Activated CD4-positive, CD25-positive, alpha-beta regulatory T cell treated with anti-CD3 and anti-CD28 coated beads, Interleukin-2, amount 50 U/mL, for 16 hours (primary cell): ENCODE measurements around the gene POLR2F.

ENCODE experiments used
- DNase-seq: peaks from one replicate; pipeline ENCODE4 v3.0.0-alpha.2; 2020; ENCODE audit warnings: low read depth, low spot score

POLR2F gene

DNA sequence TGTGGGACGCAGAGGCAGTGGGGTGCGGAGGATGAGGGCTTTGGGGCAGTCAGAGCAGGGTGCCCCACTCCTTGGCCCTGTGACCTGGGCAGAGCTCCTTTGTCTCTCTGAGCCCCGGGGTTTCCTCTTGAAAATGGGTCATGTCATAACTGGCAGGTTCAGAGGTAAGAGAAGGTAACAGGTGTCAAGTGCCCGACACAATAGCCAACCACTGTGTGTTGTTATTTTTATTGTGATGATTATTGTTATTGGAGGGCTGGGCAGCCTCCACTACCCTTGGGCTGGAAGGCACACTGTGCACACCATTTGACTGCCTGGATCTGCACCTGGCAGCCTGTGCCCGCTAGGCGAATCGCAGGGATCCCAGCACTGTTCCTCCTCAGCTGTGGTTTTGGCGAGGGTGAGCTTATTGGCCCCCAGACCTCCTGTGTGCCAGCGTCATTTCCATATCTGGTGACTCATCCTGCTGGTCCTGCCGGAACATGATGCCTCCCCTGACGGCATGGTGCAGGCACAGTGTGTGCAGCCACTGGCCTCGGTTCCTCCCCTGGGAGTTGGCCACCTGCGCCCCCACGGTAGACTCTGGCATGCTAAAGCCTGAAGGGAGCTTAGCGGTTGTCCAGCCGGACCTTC lies 46.3 kb downstream of the POLR2F start:
- DNase-seq = no peak

DNA sequence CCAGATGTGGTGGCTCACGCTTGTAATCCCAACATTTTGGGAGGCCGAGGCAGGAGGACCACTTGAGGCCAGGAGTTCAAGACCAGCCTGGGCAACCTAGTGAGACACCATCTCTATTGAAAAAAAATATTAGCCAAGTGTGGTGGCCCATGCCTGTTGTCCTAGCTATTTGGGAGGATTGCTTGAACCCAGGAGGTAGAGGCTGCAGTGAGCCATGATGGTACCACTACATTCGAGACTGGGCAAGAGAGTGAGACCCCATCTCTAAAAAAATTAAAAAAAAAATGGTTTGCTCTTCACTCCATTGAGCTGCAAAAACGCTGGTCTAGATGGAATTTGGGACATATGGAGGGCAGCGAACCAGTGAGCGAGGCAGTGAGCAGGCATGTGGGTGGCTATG lies 52.4 kb downstream of the POLR2F start:
- no peak for DNase-seq

DNA sequence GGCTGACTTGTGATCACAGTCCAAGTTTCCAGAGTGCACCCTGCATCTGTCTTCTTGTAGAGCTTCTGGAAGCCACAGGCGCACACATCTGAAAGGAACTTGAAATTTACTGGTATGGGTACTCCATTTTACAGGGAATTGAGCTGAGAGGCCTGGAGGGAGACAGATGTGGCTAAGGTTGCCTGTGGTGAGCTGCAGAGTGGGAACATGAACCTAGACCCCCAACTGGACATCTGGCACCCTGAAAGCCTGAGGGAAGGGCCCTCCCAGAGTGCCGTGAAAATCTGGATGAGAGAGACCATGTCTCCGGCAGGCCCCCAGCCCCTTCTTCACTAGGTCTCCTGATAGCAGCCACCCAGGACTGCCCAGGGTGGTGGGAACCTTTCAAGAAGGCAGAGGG lies 53.4 kb downstream of the POLR2F start:
- no peak for DNase-seq

DNA sequence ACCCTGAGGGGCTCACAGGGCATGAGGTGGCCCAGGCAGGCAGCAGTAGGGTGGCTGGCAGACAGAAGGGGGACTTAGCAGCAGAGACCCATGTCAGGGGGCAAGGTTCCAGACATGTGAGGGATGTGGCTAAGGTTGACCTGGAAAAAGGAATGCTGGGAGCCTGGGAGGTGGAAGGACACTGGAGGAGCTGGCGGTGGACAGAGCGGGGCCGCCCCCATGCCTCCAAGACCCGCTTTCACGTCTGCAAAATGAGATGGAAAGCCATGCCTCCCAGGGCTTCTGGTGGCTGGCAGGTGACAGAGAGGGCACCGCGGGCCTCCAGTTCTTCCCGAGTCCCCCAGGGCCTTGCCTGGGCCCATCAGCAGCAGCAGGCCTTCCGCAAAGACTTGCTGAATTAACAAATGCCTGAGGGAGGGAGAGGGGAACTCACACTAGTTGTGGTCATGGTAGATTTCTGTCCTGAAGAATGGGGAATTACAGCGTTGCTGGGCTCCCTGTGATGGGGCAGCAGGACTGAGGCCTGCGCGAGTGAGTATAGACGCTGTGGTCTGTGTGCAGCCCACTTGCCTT lies 53.9 kb downstream of the POLR2F start:
- DNase-seq = no peak

DNA sequence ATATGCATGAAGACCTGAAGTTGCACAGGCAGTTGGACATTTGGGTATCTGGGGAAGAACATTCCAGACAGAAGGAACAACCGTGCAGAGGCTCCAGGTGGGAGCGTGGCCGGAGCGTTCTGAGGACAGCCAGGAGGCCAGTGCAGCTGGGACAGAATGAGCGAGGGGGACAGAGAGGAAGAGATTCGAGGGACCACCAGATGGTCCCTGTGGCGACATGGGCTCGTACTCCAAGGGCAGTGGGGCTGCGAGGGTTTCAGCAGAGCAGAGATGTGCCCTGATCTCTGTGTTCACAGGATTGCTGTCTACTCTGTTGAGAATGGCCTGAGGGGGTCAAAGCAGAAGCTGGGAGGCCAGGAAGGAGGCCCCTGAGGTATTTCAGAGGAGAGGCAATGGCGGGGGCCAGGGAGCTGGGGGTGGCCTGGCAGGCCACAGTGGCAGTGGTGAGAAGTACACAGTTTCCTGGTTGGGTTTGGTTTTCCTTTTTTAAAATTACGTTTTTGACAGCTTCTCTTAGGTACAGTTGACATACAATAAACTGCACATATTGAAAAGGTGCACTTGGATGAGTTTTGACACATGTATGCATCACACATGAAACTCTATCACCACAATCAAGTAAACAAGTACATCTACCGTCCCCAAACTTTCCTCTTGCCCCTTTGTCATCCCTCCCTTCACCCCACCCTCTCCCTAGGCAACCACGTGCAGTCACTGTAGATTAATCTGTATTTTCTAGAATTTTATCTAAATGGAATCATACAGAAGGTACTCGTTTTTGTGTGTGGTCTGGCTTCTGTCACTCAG lies 55.7 kb downstream of the POLR2F start:
- no peak for DNase-seq

DNA sequence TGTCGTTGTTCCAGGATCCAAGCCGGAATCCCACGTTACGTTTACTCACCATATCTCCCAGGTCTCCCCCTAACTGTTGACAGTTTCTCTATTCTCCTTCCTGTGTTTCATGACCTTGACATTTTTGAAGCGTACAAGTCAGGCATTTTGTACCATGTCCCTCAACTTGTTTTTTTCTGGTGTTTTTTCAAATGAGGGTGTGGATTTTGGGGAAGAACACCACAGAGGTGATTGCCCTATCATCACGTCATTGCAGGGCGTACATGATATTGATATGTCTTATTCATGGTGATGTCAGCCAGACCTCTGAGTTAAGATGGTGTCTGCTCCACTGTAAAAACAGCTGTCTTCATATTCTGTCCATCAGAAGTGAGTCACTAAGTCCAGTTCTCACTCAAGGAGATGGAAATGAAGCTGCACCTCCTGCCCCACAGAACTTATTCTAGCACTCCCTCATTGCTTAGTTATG lies 59.1 kb downstream of the POLR2F start:
- no peak for DNase-seq

DNA sequence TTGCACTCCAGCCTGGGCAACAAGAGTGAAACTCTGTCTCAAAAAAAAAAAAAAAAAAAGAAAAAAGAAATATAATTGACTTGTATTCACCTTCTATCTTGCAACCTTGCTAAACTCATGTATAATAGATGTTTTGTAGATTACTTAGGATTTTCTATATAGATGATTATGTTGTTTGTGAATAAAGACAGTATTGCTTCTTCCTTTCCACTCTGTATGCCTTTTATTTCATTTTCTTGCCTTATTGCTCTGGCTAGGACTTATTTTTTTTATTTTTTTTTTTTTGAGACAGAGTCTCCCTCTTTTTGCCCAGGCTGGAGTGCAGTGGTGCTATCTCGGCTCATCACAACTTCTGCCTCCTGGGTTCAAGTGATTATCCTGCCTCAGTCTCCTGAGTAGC lies 60.6 kb downstream of the POLR2F start:
- no peak for DNase-seq

DNA sequence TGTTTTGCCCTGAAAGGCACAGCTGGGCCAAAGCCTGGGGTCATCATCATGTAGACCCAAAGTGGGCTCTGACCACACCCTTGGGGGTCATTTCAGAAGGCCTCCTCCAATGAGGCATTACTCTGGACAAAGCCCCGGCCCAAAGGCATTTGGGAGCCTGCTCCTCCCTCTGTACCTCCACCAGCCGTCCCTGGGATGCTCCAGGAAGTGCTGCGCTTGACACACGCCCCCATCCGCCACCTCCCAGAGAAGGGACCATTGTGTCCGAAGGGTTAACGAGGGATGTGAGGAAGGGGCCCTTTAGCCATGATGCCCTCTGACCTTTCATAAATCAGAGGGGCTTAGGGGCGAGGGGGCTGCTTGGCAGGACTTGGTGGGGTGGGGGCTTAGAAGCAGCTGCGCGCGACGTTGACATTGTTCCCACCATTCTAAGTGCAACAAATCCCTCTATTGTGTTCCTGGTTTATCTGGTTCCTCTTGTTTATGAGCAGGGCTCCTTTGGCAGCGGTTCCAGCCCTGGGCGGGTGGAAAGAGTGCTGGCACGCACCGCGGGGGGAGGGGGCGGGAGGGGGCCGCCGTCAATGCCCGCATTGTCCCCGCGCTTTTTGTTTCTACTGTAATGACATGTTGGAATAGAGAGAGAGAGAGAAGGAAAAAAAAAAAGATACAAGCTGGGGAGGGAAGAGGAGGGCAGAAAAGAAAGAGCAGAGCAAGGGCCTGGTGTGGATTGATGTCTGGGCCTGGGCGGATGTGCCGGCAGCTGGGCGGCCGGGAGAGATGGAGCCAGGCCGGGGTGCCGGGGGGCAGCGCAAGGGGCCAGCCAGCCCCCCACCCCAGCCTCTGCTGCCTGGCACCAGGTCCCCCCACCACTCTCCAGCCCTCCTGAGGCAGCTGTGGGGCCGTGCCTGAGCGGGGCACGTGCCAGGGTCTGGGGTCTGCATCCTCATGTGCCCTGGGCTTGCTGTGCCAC lies 63.0 kb downstream of the POLR2F start:
- no peak for DNase-seq

DNA sequence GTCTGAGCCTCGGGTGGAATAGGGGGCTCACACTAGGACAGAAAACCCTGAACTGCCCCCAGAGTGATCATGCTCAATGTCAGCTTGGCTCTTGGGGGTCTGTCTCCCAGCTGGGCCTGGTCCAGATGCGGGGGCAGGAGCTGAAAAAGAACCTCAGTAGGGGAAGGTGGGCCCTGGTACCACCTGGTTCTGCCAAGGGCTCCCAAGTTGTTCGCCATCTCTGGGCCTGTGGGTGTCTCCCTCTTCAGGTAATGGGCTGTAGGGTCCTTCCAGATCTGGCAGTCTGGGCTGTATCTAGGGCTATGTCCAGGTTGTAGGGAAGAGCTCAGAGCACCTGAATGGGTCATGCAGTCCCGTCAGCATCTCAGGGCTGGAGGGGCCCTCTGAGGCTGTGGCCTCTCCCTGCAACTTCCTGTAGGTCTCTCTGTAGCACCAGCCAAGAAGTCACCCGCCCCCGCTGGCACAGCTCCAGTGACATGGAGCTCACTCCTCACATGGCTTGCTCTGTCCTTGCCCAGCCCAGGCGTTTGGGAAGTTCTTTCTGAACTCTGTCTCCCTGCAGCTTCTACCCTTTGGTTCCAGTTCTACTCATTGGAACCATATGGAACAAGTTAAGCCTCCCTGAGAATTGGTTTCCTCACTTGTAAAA lies 63.9 kb downstream of the POLR2F start:
- DNase-seq = no peak

DNA sequence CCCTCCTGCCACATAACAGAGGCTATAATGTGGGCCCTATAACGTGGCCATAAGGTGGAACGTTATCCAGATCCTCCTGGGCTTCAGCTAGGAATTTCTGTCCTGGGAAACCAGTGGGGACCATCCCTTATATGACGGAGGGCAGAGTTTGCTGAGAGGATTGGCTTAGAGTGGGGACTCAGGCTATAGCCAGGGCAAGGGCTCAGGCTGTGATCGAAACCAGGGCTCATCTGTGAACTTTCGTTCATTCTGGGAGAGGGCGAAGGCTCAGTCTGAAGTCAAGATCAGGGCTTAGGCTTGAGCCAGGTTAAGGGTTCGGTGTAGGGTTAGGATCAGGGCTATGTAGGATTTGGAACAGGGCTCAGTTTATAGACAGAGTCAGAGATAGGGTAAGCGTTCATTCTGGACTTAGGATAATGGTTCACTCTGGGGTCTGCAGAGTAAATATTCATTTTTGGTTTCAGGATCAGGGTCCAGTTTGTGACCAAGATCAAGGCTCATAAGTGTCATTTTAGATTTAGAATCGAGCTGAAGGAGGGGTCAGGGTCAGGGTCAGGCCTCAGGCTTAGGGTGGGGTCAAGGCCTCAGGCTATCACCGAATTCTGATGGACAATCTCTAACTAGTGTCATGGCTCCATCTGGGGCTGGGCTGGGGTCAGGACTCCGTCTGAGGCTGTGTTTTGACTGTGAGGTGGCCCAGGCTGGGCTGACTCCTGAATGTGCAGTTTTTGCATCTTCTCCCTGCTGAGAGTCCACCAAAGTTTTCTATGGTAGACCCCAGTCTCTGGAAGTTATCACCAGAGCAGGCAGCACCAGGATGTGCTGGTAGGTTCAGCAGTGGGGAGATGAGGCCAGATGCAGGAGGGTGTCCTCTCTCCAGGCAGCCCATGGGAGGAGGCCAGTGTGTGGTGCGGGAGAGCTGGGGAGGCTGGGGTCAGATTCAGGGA lies 64.7 kb downstream of the POLR2F start:
- DNase-seq = no peak
